ENCODE data around the gene ADPRHL1.

Gene ADPRHL1

GRCh38 chr13:113497217-113497616 is 43.9 kb upstream of the ADPRHL1 start:
- Histone ChIP-seq H3K27me3 (no peaks in the 10 kb centered on the region), H3K36me3 (peaks cover 75% of the 10 kb centered on the region), H3K9me3 (no peaks in the 10 kb centered on the region), H3K4me1 (ENCODE audit: control insufficient read depth in 1 of 2, insufficient read depth in 1 of 2, low read depth in 1 of 2, low read length in 1 of 2) (peaks cover 21% of the 10 kb centered on the region in 2 experiments), H3K4me3 (ENCODE audit: low read depth in 1 of 2, low read length in 1 of 2) (no peak overlapping the region), H3K27ac (no peak overlapping the region)
- TF ChIP-seq CTCF (IDR thresholded peaks at IDR 0.05), result no peak

- Histone ChIP-seq H3K4me3 (ENCODE audit: low read depth in 1 of 2, low read length in 1 of 2) (no peak overlapping the region), H3K4me1 (ENCODE audit: control insufficient read depth in 1 of 2, insufficient read depth in 1 of 2, low read depth in 1 of 2, low read length in 1 of 2) (peaks cover 30 to 31% of the 10 kb centered on the region in 2 experiments), H3K36me3 (peaks cover 59% of the 10 kb centered on the region), H3K27ac (no peak overlapping the region), H3K27me3 (no peaks in the 10 kb centered on the region), H3K9me3 (no peaks in the 10 kb centered on the region)
- TF ChIP-seq CTCF (IDR thresholded peaks at IDR 0.05), result no peak
Observed at GRCh38 chr13:113495494-113496210, 42.4 kb upstream of the ADPRHL1 start.

GRCh38 chr13:113493315-113493951 is 40.1 kb upstream of the ADPRHL1 start:
- Histone ChIP-seq H3K27ac (peak overlapping the region; percentile 98), H3K4me3 (ENCODE audit: low read depth in 1 of 2, low read length in 1 of 2) (peak overlapping the region; percentile 88 to 99), H3K4me1 (ENCODE audit: control insufficient read depth in 1 of 2, insufficient read depth in 1 of 2, low read depth in 1 of 2, low read length in 1 of 2) (peaks cover 48% of the 10 kb centered on the region in 2 experiments), H3K36me3 (peaks cover 37% of the 10 kb centered on the region), H3K27me3 (peaks cover 8% of the 10 kb centered on the region), H3K9me3 (no peaks in the 10 kb centered on the region)
- TF ChIP-seq CTCF (IDR thresholded peaks at IDR 0.05), result no peak

GRCh38 chr13:113491982-113492381 is 38.7 kb upstream of the ADPRHL1 start:
- Histone ChIP-seq H3K9me3 (no peaks in the 10 kb centered on the region), H3K4me1 (ENCODE audit: control insufficient read depth in 1 of 2, insufficient read depth in 1 of 2, low read depth in 1 of 2, low read length in 1 of 2) (peaks cover 53 to 54% of the 10 kb centered on the region in 2 experiments), H3K4me3 (ENCODE audit: low read depth in 1 of 2, low read length in 1 of 2) (peak overlapping the region; percentile 88 to 99), H3K36me3 (peaks cover 23% of the 10 kb centered on the region), H3K27me3 (peaks cover 8% of the 10 kb centered on the region), H3K27ac (peak overlapping the region; percentile 98)
- no peak for TF ChIP-seq CTCF (IDR thresholded peaks at IDR 0.05)

GRCh38 chr13:113491418-113491883 is 38.2 kb upstream of the ADPRHL1 start:
- Histone ChIP-seq H3K4me1 (ENCODE audit: control insufficient read depth in 1 of 2, insufficient read depth in 1 of 2, low read depth in 1 of 2, low read length in 1 of 2) (peaks cover 53 to 54% of the 10 kb centered on the region in 2 experiments), H3K27ac (peak overlapping the region; percentile 98)
- no peak for TF ChIP-seq CTCF (IDR thresholded peaks at IDR 0.05)

More at GRCh38 chr13:113491418-113491883, 38.2 kb upstream of the ADPRHL1 start:
- Histone ChIP-seq H3K27me3 (peaks cover 8% of the 10 kb centered on the region), H3K36me3 (peaks cover 17% of the 10 kb centered on the region), H3K9me3 (no peaks in the 10 kb centered on the region), H3K4me3 (ENCODE audit: low read depth in 1 of 2, low read length in 1 of 2) (peak overlapping the region; percentile 88 to 99)

Measured in neutrophil (primary cell).